Vagina (tissue), 2 donors: Measurements from ENCODE around the gene GLT1D1. TPM values are rescaled to one million over a fixed set of nuclear protein-coding genes. Genes with fewer than 3 reads are reported as not detected.

Experiments
- DNase-seq, 2 donors: peaks; one replicate each; pipeline ENCODE4 v3.0.0-alpha.2; 2017; ENCODE audit errors: extremely low spot score in 2 of 2
- H3K27ac ChIP-seq: fragments of 200-600 bp; sonication (generic); one replicate; pipeline ENCODE4 v1.5.1; 2019
- H3K27me3 ChIP-seq: fragments of 200-600 bp; sonication (generic); one replicate; pipeline ENCODE4 v1.5.1; 2019
- H3K36me3 ChIP-seq, 2 donors: fragments of 200-600 bp; sonication (generic); one replicate each; pipeline ENCODE4 v1.5.1; 2017 to 2019
- H3K4me1 ChIP-seq: fragments of 200-600 bp; sonication (generic); one replicate; pipeline ENCODE4 v1.5.1; 2019
- H3K4me3 ChIP-seq, 2 donors: fragments of 200-600 bp; sonication (generic); 1 replicate in 1 of 2; 2 replicates in 1 of 2; pipeline ENCODE4 v1.5.1; 2016 to 2019
- H3K9me3 ChIP-seq: fragments of 200-600 bp; sonication (generic); one replicate; pipeline ENCODE4 v1.5.1; 2019
- CTCF ChIP-seq, 3 experiments: fragments of 450-650 bp in 2 of 3; fragments of 200-600 bp in 1 of 3; sonication (generic) in 1 of 3; IDR thresholded peaks; one replicate each; pipeline ENCODE4 v1.5.1; 2017 to 2019; ENCODE audit warnings: antibody characterized with exemption in 3 of 3, mild to moderate bottlenecking in 2 of 3, moderate library complexity in 2 of 3
- POLR2A ChIP-seq, 2 donors: fragments of 450-650 bp; IDR thresholded peaks; one replicate each; pipeline ENCODE4 v1.6.1; 2017; ENCODE audit warnings: antibody characterized with exemption in 2 of 2, mild to moderate bottlenecking in 2 of 2, moderate library complexity in 2 of 2
- POLR2AphosphoS5 ChIP-seq, 2 donors: sonication (generic); formaldehyde crosslinking; IDR thresholded peaks; one replicate each; pipeline ENCODE4 v1.9.0; 2017; ENCODE audit warnings: antibody characterized with exemption in 2 of 2, mild to moderate bottlenecking in 2 of 2, low read depth in 1 of 2; ENCODE audit not compliant: insufficient read depth in 1 of 2
- intact Hi-C: fragments of 100-400 bp; cut with DNase I; formaldehyde crosslinking; loops from one replicate; pipeline ENCODE4 v1.15.1; 2023
- total RNA-seq: library from RNA; depleted of rRNA; stranded (reverse); fragments of >200 nt; gene quantifications from one replicate; pipeline ENCODE4 v1.2.3, GENCODE V29; 2016

GLT1D1 gene
- total RNA-seq, 1 donor from 2014 or later, result 0.74 TPM

GRCh38 chr12:128981971-128982533 lies 128.8 kb downstream of the GLT1D1 start:
- H3K27me3 ChIP-seq, result no peaks in the 10 kb centered on the region
- no peaks in the 10 kb centered on the region for H3K4me1 ChIP-seq
- intact Hi-C loops, result no loop called here
- no peak for DNase-seq
- no peak overlapping the region for H3K4me3 ChIP-seq
- no peaks in the 10 kb centered on the region for H3K36me3 ChIP-seq
- no peak overlapping the region for H3K27ac ChIP-seq
- TF ChIP-seq CTCF (IDR thresholded peaks at IDR 0.05) (no peak), POLR2A (IDR thresholded peaks at IDR 0.05) (no peak), POLR2AphosphoS5 (IDR thresholded peaks at IDR 0.05; ENCODE audit: insufficient read depth in 1 of 2, low read depth in 1 of 2) (no peak)
- H3K9me3 ChIP-seq, result no peaks in the 10 kb centered on the region

- Histone ChIP-seq H3K4me1 (no peaks in the 10 kb centered on the region), H3K27ac (no peak overlapping the region), H3K27me3 (no peaks in the 10 kb centered on the region), H3K9me3 (no peaks in the 10 kb centered on the region), H3K4me3 (no peak overlapping the region), H3K36me3 (no peaks in the 10 kb centered on the region)
- no peak for DNase-seq
- TF ChIP-seq CTCF (IDR thresholded peaks at IDR 0.05), result no peak
- TF ChIP-seq POLR2A (IDR thresholded peaks at IDR 0.05), result no peak
- no peak for TF ChIP-seq POLR2AphosphoS5 (IDR thresholded peaks at IDR 0.05; ENCODE audit: insufficient read depth in 1 of 2, low read depth in 1 of 2)
- intact Hi-C loops, result no loop called here
These were observed 129.7 kb downstream of the GLT1D1 start for GRCh38 chr12:128982933-128983332.

GRCh38 chr12:128983371-128983770 lies 130.1 kb downstream of the GLT1D1 start:
- H3K27me3 ChIP-seq, result no peaks in the 10 kb centered on the region
- H3K36me3 ChIP-seq, result no peaks in the 10 kb centered on the region
- no peak for DNase-seq
- no peak overlapping the region for H3K27ac ChIP-seq
- H3K4me1 ChIP-seq, result no peaks in the 10 kb centered on the region
- no peaks in the 10 kb centered on the region for H3K9me3 ChIP-seq
- H3K4me3 ChIP-seq, result no peak overlapping the region
- no peak for TF ChIP-seq POLR2AphosphoS5 (IDR thresholded peaks at IDR 0.05; ENCODE audit: insufficient read depth in 1 of 2, low read depth in 1 of 2)
- TF ChIP-seq CTCF (IDR thresholded peaks at IDR 0.05), result no peak
- TF ChIP-seq POLR2A (IDR thresholded peaks at IDR 0.05), result no peak
- intact Hi-C loops, result no loop called here

- Histone ChIP-seq H3K9me3 (no peaks in the 10 kb centered on the region), H3K4me3 (no peak overlapping the region), H3K4me1 (no peaks in the 10 kb centered on the region), H3K27ac (no peak overlapping the region), H3K36me3 (no peaks in the 10 kb centered on the region), H3K27me3 (no peaks in the 10 kb centered on the region)
- TF ChIP-seq POLR2AphosphoS5 (IDR thresholded peaks at IDR 0.05; ENCODE audit: insufficient read depth in 1 of 2, low read depth in 1 of 2), result no peak
- TF ChIP-seq CTCF (IDR thresholded peaks at IDR 0.05), result no peak
- TF ChIP-seq POLR2A (IDR thresholded peaks at IDR 0.05), result no peak
- intact Hi-C loops, result no loop called here
- no peak for DNase-seq
These were observed 133.7 kb downstream of the GLT1D1 start for GRCh38 chr12:128986957-128987356.

GRCh38 chr12:128989287-128989686 lies 136.0 kb downstream of the GLT1D1 start:
- DNase-seq, result no peak
- H3K4me1 ChIP-seq, result no peaks in the 10 kb centered on the region
- H3K27ac ChIP-seq, result no peak overlapping the region
- no peaks in the 10 kb centered on the region for H3K9me3 ChIP-seq
- H3K27me3 ChIP-seq, result no peaks in the 10 kb centered on the region
- TF ChIP-seq POLR2AphosphoS5 (IDR thresholded peaks at IDR 0.05; ENCODE audit: insufficient read depth in 1 of 2, low read depth in 1 of 2) (no peak), POLR2A (IDR thresholded peaks at IDR 0.05) (no peak), CTCF (IDR thresholded peaks at IDR 0.05) (no peak)
- no peak overlapping the region for H3K4me3 ChIP-seq
- intact Hi-C loops, result no loop called here
- no peaks in the 10 kb centered on the region for H3K36me3 ChIP-seq
